ENCODE measurements around the gene RSPH9.
A peak's percentile ranks its signal among the peaks of the same experiment; 100 is the strongest.
"Not testable (repeated sequence)": the region's sequence is repeated elsewhere in the genome, so short reads cannot be mapped to it uniquely, and the experiment has no call there.

The RSPH9 gene

DNA sequence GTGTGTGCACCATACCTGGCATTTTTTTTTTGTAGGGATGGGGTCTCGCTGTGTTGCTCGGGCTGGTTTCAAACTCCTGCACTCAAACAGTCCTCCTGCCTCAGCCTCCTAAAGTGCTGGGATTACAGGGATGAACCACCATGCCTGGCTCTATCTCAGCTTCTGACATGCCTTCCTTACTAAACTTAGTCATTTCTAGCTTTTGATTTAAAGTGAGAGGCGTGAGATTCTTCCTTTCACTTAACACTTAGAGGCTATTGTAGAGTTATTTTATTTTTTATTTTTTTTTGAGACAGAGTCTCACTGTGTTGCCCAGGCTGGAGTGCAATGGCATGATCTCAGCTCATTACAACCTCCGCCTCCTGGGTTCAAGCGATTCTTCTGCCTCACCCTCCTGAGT is 18.1 kb downstream of the RSPH9 start:
- intact Hi-C loops (cut with DNase I); DNase-seq: not testable (repeated sequence)

DNA sequence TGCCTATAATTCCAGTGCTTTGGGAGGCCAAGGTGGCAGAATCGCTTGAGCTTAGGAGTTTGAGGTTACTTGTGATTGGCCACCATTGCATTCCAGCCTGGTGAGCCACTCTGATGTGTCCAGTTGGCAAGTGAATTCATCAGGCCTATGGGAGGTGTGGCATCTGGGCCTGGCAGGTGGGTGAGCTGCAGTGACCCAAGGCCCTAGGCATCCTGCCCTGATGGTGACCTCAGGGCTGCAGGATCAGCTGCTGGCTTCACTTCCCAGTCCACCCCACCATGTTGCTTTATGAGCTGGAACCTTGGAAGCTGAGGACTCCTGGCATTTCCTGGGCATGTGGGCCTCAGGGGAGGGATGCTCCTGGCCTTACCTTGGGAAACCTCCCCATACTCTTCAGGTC is 20.5 kb downstream of the RSPH9 start:
- intact Hi-C loops (cut with DNase I): loop anchor here (5.0 kb wide), 2 partner anchors 102 to 412 kb away; no protein-coding TSS in a partner anchor
- DNase-seq: no peak

DNA sequence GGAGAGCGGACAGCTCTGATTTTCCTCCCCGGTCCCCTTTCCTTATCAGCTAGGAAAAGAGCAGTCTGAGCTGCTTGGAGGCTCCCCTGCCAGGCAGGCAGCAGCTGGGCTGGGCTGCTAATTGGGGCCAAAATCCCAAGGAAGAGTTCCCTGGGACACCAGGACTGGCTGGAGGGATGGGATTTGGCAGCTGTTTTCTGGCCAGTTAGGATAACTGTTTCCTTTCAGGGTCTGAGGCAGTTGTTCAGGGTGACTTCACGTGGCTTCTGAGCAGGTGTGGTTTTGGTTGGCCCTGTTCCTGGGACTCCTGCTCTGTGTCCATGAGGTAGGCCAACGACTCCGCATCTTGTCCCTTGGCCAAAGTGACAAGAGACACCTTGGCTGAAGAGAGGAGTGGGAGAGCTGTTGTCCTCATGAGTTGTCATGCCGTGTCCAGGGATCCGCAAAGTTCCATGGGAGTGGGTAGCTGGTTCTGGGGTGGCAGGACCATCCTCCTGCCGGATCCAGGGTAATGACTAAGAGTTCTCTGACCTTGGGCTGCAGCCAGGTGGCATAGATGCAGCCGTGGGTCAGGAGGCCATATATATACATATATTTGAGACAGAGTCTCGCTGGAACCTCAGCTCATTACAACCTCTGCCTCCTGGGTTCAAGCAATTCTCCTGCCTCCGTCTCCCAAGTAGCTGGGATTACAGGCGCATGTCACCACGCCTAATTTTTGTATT is 21.5 kb downstream of the RSPH9 start:
- DNase-seq: no peak

DNA sequence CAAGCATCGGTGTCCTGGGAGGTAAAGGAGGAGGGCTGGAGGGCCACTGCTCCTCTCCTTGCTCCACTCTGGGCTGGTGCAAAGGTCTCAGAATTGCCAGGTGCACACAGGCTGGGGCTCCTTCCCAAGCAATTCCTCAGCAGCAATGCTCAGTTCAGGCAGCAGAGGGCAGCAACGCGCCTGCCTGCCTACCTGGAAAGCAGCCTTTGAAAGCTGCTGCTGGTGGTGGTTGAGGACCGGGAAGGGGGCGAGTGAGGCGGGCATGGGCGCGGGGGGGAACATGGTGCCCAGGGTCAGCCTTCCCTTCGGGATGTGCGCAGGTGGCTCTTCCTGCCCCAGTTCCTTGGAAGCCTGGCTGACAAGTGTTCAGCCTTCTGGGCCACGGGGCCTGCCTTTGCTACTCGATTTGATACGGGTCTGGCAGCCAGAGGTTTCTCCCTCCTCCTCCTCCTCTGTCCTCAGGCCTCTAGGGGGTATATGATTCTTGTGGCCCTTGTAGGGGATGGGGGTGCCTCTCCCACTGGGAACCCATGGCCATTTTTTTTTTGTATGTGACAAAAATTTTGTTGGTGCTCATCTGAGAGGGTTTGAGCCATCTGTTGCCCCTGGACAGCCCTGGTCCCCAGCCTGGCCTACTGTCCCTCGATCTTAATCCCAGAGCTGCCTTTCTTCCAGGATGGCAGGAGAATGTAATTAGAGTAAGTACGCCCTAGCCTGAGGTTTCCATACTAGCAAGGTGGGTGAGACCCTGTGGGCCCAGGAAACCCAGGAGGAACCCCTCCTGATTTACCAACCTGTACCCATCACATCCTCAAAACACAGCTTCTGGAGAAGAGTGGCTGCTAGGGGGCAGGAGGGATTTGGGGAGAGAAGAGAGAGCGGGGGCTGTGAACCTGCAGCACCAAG is 22.7 kb downstream of the RSPH9 start:
- intact Hi-C loops (cut with DNase I): loop anchor here (5.0 kb wide), 2 partner anchors 100 to 410 kb away; no protein-coding TSS in a partner anchor

More for the DNA sequence above, 21.5 kb downstream of the RSPH9 start:
- intact Hi-C loops (cut with DNase I): loop anchor here (5.0 kb wide), 2 partner anchors 101 to 411 kb away; no protein-coding TSS in a partner anchor

DNA sequence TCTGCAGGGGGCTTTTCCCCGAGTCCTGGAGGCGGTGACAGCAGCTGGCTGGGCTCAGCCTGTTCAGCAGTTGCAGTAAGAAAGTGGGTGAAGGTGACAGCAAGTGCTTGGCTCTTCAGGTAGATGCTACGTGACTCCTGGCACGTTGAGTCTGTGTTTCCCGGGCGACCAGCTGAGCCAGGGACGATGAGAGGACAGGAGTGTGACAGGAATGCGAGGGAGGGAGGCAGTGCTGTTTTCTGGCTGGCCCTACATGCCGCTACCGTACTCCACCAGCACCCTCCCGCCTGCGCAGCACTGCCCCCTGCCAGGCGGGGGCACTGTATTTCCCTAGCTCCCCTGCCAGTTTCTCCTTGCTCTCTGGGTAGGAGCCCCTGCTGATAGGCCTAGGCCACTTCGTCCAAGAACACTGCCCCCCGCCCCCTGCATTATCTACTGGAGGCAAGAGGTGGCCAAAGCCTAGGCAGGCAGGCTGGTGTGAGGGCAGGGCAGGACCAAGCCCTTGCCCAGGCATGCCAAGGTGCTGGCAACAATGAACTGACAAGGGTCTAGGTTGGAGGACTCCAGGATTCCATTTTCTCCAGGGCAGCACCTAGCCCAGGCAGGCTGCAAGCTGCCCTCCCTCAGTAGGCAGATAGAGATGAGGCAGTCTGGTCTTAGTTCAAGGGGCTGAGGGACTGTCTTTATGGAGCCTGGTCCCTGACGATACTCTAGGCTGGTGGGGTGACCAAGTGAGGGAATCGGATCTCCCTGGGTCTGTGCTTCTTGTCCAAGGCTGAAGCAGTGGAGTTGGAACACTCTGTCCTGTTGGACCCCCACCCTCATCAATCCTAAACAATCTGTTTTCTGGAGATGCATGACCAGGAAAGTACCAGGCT is 23.6 kb downstream of the RSPH9 start:
- intact Hi-C loops (cut with DNase I): loop anchor here (5.0 kb wide), 2 partner anchors 99 to 409 kb away; no protein-coding TSS in a partner anchor
- peak in 41 of 42 donors; percentile 44 to 96 (median 76) for DNase-seq

More for the DNA sequence above, 22.7 kb downstream of the RSPH9 start:
- peak; percentile 75 to 94 (median 89) for DNase-seq

DNA sequence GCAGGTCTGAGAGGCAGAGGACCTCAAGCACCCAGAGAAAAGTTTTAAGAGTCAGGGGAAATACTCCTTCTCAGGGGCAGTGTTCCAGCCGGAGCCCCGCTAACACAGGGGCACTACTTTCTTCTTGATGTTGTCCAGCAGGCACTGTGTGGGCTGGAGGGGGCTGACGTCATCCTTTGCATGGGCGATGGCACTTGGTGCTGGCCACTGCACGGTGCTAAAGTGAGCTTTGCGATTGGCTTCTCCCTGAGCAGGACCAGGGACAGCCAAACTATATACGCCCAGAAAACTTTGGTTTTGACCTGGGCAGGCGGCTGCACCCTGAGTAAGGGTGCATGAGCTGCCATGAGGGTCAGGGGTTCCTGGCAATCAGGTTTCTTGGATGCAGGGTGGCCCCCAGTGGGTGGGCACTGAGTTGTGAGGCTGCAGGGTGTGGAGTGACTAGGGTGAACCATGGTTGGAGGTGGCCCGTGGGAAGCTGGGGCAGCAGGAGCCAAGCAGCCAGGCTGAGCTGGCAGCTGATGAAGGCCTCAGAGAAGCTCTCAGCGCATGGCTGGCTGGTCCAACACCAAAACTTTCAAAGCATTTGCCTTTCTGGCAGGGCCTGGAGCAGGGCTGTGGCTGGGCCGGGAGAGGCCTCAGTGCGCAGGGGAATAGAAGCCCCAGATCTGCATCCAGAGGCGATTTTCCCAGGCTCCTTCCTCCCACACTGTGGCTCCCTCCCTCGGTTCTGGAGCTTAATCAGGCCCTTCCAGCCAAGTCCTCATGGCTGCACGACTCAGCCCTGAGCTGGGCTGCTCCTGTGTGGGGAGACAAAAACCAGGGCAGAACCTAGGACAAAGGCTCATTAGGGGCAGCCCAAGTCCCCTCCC is 24.4 kb downstream of the RSPH9 start:
- peak in 31 of 42 donors; percentile 17 to 73 (median 45) for DNase-seq
- intact Hi-C loops (cut with DNase I): loop anchor here (5.0 kb wide), 2 partner anchors 98 to 408 kb away; no protein-coding TSS in a partner anchor

DNA sequence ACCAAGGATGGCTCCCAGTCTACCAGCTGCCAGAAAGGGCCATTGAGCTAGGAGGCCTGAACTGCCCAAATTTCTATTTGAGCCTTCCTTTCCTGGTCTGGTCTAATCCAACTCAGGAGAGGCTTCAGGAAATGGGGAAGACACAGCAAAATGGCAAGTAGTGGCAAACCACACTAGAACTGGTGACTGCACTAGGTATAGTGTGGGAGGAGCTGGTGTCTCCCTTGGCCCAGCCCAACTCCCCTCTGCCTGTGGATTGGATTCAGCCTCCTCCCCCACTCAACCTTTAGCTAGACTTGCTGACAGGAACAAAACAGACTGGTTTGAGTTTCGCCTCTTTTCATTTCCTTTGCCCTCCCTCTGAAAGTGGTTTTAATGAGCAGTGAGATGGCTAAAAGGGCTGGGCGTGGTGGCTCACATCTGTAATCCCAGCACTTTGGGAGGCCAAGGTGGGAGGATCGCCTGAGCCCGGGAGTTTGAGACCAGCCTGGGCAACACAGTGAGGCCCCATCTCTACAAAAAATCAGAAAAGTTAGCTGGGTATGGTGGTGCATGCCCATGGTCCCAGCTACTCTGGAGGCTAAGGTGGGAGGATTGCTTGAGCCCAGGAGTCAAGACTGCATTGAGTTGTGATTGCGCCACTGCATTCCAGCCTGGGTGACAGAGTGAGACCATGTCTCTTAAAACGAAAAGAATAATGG is 25.2 kb downstream of the RSPH9 start:
- intact Hi-C loops (cut with DNase I): loop anchor here (5.0 kb wide), 2 partner anchors 97 to 407 kb away; no protein-coding TSS in a partner anchor
- peak in 5 of 42 donors; percentile 33 to 67 (median 43) for DNase-seq

DNA sequence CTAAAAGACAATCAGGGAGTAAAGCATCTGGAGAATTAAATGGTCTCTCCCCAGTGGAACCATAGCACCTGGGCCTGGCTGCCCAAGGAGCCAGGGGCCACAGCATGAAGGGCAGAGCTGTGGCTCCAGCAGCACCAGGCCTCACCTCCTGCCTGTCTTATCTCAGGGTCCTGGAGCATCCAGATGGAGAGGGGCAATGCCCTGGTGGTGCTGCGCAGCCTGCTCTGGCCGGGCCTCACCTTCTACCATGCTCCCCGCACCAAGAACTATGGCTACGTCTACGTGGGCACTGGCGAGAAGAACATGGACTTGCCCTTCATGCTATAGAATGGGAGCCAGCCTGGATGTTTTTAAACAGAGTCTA is 25.8 kb downstream of the RSPH9 start:
- DNase-seq: no peak

DNA sequence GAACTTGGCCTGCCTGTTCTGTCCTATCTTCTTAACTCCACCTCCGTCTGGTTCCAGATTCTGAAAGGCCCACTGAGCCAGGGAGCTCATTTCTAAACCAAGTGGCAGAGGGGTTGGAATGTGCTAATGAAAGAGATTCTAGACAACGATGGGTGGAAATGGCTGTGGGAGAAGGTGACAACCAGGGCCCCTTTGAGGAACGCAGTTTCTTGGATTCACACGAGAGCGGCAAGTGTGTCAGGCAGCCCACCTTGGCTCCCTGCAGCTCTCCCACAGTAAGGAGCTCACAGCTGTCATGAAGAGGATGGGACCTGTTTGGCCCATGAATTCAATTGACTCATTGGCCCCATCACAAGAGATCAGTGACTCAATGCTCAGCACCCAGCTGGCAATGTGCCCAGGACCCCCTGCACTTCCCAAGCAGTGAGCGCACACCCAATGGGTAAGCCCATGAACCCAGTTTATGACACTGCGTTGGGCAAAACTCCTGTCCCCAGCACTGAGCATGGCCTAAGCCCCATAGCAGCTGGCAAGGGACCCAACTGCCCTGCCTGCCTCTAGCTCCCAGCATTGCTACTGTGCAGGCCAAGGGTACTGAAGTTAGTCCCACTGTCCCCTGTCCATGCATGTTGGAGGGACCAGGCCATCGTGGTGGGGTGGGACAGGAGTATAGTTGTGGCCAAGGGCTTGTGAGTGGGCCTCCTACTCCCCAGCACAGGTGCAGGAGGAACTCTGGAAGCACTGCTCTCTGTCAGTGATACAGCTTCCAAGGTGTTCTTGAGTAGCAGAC is 26.4 kb downstream of the RSPH9 start:
- DNase-seq: no peak
- intact Hi-C loops (cut with DNase I): no loop called here

More for the DNA sequence above, 25.8 kb downstream of the RSPH9 start:
- intact Hi-C loops (cut with DNase I): no loop called here

DNA sequence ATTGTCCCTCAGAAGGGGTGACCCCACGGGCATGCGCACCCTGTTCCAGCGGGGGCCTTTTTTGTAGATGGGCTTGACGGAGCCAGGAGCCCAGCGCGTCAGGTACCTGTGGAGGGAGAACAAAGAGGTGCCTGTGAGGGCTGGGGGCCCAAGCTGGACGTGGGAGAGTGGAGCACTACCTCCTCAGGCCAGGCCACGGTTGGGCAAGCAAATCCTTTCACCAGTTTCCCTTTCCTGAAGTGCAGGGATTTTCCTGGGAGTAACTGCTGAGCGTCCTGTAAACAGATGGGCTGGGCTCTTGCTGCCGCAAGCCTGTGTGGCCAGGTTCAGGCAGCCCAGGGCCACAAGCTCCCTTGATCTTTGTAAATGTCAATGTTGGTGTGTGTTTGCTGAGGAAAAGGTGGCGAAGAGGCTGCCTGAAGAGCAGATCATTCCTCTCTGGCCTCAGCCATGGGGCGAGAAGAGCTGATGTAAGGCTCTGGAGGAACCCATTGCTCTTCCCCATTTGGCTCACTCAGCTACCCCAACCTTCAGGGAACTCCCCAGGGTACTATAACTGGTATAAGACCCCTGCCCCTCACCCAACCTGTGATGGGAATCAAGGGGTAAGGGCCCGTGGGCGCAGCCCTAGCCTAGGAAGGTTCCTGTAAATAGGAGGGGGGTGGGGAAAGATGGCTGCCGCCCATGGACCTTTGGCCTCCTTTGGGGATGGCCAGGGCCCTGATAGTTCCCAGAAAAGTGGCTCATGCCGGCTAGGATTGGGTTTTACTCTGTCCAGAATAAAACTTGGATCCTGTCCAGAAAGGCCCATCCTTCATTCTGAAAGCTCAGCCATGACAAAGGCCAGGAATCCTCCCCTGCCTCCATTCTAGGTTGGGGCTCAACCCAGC is 27.2 kb downstream of the RSPH9 start:
- intact Hi-C loops (cut with DNase I): no loop called here

DNA sequence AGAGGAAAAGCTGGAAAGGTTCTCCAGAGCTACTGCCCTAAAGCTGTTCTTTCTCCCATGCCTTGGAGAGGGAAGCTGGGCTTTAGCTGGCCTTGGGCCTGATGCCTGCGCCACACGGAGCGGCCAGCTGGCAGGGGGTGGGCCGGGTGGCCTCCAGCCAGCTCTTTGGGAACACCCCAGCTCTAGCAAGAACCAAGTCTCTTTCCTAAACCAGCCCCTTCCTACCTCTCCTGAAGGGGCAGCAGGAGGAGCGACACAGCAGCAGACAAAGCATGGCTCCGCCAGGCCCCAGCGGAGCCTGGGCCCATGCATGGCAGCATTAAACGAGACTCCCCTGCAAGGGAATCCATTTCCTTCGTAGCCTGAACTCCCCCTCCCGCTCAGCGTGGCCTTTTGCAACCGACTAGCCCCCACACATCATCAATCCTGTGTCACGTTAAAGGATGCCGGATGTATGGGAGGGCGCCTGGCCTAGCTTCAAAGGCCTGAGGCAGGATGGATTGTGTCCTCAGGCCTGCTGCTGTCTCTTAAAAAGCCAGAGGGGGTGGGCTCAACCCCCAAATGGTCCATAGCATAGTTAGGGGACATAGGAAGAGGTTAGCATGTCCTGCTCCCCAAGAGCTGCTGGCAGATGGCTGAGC is 28.7 kb downstream of the RSPH9 start:
- intact Hi-C loops (cut with DNase I): no loop called here
- DNase-seq: peak in 26 of 42 donors; percentile 30 to 67 (median 50)

More for the DNA sequence above, 27.2 kb downstream of the RSPH9 start:
- no peak for DNase-seq

DNA sequence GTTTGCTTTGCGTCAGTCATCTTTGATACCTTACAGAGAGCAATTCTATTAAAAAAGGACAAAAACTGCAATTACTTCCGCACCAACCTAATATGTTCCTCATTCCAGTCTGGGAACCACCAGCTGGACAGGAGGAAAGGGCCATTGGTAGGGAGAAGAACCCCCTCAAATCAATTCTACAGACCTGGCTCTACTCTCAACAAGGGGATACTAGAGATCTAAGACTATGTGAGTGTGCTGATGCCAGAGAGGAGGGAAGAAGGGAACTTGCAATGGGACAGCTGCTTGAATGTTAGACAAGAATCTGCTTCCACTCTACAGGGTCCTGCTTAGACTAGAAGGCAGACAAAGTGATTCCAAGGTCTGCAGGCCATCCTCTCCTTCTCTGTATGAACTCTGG is 29.5 kb downstream of the RSPH9 start:
- intact Hi-C loops (cut with DNase I): no loop called here
- no peak for DNase-seq

DNA sequence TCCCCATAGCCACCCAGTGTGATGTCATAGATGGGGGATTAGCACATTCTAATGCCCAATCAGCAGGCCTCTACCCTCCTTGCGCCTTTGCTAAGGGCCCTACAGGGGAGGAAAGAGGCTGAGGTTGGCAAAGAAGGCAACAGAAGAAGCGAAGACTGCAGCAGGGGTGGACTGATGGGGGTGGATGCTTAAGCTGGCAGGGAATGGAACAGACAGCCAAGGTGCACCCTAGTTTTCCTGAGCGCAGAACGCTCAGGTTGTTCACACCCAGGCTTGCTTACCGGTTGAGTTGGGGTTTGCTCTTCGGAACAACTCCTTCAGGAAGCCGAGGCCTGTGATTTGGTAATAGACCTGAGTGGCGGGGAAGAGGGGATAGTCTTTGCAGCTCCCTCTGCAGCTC is 30.1 kb downstream of the RSPH9 start:
- intact Hi-C loops (cut with DNase I): no loop called here
- DNase-seq: peak in 32 of 42 donors; percentile 24 to 88 (median 54)

DNA sequence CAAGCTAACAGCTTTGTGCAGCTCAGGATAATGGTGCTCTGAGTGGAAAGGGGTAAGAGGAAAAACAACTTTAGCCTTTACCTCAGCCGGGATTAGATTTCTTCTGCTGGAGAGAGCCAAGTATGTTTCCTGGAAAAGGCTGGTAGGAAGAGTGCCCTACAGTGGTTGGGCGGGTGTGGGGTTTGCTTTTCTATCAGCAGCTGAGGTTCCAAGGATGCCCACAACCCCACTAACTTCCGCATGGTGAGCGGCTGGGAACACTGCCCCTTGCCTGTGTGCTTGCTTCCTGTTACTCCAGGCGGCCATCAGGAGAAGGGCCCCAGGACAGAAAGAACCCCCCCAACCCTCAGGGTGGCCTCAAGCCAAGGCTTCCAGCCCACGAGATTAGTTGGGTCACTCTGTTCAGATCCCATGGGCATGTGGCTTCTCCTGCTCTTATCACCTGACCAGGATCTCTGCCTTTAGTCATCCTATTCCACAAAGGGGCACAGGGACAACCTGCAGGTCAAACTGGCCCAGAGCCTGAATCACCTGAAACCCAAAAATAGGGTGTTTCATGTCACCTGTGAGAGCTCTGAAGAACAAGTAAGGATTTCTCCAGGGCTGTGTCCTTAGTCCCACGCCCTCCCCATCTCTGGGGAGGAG is 32.2 kb downstream of the RSPH9 start:
- intact Hi-C loops (cut with DNase I): no loop called here
- DNase-seq: no peak
